Activated CD4-positive, alpha-beta T cell treated with anti-CD3 and anti-CD28 coated beads for 24 hours (primary cell): ENCODE measurements around the gene CACNB2.

Experiments used
- DNase-seq, 2 donors: peaks; one replicate each; pipeline ENCODE4 v3.0.0-alpha.2; 2020; ENCODE audit warnings: low read depth in 2 of 2

Gene CACNB2

GRCh38 chr10:18505456-18506118 is 365.4 kb downstream of the CACNB2 start:
- no peak for DNase-seq

- DNase-seq = no peak
Measured at GRCh38 chr10:18508587-18508986, 368.4 kb downstream of the CACNB2 start.

- DNase-seq = no peak
Measured at GRCh38 chr10:18514537-18514936, 374.3 kb downstream of the CACNB2 start.

GRCh38 chr10:18516851-18517250 is 376.6 kb downstream of the CACNB2 start:
- no peak for DNase-seq

- DNase-seq = no peak
Measured at GRCh38 chr10:18523025-18523424, 382.8 kb downstream of the CACNB2 start.

GRCh38 chr10:18523858-18524257 is 383.6 kb downstream of the CACNB2 start:
- DNase-seq = no peak

- DNase-seq = no peak
Measured at GRCh38 chr10:18527687-18528086, 387.5 kb downstream of the CACNB2 start.

GRCh38 chr10:18528292-18528691 is 388.1 kb downstream of the CACNB2 start:
- no peak for DNase-seq

GRCh38 chr10:18532881-18533535 is 392.8 kb downstream of the CACNB2 start:
- DNase-seq = no peak

- no peak for DNase-seq
Measured at GRCh38 chr10:18533896-18534295, 393.7 kb downstream of the CACNB2 start.

GRCh38 chr10:18539335-18539734 is 399.1 kb downstream of the CACNB2 start:
- no peak for DNase-seq

GRCh38 chr10:18540195-18540594 is 400.0 kb downstream of the CACNB2 start:
- DNase-seq = no peak

- no peak for DNase-seq
Measured at GRCh38 chr10:18542832-18543231, 402.6 kb downstream of the CACNB2 start.

GRCh38 chr10:18545621-18546305 is 405.5 kb downstream of the CACNB2 start:
- no peak for DNase-seq

GRCh38 chr10:18549105-18549504 is 408.9 kb downstream of the CACNB2 start:
- no peak for DNase-seq

- no peak for DNase-seq
Measured at GRCh38 chr10:18551473-18551872, 411.2 kb downstream of the CACNB2 start.

GRCh38 chr10:18554479-18554878 is 414.3 kb downstream of the CACNB2 start:
- DNase-seq = no peak

GRCh38 chr10:18556522-18557147 is 416.4 kb downstream of the CACNB2 start:
- no peak for DNase-seq

GRCh38 chr10:18557960-18558359 is 417.7 kb downstream of the CACNB2 start:
- no peak for DNase-seq

- no peak for DNase-seq
Measured at GRCh38 chr10:18561861-18562551, 421.8 kb downstream of the CACNB2 start.

- DNase-seq = no peak
Measured at GRCh38 chr10:18563003-18563726, 422.9 kb downstream of the CACNB2 start.
